Measurements from ENCODE around the gene SOCS4. TPM values are rescaled to one million over a fixed set of nuclear protein-coding genes. Genes with fewer than 3 reads are reported as not detected.

SOCS4 gene
- polyA plus RNA-seq, 3 donors: 17.4 to 19.4 (median 19.1) TPM

DNA sequence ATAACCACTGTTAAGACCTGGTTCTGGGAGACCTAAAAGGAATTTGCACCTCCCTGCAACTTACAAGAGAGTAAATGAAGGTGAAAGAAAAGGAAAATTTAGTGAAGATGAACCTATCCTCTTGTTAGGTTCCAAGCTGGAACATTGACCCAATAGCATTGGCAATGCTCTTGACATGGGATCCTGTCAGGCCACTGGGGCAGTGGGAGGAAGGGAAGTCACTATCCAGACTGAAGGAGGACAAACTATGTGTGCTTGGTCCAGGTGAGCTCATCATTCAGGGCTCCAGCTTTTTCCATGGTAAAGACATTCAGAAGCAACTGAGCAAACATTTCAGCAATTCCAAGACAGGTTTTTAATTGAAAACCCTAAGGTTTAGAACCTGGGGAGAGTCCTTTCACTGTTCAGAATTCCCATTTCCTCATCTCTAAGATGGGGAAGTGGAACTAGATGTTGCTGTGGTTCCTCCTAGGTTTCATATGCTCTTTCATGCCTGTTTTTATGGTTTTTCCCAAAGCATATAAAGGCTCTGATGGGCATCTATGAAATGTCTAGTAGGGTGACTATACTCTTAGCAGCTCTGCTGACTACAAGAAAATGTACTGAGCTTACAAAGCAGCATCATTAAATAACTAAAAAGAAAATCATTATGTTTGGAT is 57.5 kb downstream of the SOCS4 start:
- DNase-seq (ENCODE audit: low read depth in 3 of 3, low spot score in 2 of 3): no peak

DNA sequence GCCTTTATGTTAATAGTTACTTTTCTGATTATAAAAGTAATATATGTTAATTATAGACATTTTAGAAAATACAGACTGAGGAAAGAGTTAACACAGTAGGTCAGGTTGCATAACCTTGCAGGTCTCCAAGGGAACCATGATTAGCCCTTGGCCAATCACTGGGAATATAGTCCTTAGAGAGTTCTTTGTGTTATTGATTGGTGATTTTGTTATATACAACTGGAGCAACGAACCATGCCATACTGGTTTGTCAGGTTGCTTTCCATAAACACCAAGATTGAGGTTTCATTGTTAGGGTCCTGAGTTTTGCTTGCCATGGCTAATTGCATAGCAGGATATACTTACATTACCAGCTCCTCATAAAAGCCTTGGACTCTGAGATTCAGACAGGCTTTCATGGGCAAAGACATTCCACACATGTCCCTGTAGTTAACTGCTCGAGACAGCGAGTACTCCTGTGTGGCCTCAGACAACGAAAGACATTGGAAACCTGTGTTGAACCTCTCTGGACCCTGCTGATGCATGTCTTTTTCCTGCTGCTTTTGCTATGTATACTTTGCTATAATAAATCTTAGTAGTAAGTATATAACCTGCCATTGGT is 58.1 kb downstream of the SOCS4 start:
- DNase-seq (ENCODE audit: low read depth in 3 of 3, low spot score in 2 of 3): no peak

DNA sequence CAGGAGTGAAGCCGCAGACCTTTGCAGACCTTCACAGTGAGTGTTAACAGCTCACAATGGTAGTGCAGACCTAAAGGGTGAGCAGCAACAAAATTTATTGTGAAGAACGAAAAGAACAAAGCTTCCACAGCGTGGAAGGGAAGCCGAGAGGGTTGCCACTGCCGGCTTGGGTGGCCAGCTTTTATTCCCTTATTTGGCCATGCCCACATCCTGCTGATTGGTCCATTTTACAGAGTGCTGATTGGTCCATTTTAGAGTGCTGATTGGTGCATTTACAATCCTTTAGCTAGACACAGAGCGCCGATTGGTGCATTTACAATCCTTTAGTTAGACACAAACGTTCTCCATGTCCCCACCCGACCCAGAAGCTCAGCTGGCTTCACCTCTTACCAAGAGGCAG is 59.9 kb downstream of the SOCS4 start:
- DNase-seq (ENCODE audit: low read depth in 3 of 3, low spot score in 2 of 3): no peak

DNA sequence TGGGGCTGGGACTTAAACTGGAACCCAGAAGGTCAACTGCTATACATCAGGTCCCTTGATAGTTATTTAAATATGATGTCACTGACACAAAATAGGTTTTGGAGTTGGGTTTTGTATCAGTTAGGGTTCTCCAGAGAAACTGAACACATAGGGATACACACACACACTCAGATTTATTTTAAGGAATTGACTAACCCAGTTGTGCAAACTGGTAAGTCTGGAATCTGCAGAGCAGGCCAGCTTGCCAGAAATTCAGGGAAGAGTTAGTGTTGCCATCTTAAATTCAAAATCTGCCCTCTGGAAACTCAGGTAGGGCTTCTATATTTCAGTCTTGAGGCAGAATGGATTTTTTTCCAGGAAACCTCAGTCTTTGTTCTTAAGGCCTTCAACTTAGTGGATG is 61.3 kb downstream of the SOCS4 start:
- no peak for DNase-seq (ENCODE audit: low read depth in 3 of 3, low spot score in 2 of 3)

DNA sequence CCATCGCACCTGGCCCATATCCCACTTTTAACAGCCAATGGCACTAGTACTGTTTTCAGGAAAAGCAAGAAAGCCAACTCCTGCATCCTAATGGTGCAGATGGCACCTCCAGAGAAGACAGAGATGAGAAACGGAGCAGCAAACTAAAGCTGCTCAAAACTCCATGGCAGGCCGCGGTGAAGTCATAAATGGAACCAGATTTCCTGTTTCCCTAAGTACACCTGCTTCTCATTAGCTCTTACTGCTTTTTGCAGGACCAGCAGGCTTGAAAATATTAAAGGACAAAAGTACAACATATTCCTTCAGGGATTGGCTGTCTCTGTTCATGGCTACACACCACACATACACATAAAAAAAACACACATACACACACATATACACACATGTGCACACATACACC is 65.3 kb downstream of the SOCS4 start:
- no peak for DNase-seq (ENCODE audit: low read depth in 3 of 3, low spot score in 2 of 3)

DNA sequence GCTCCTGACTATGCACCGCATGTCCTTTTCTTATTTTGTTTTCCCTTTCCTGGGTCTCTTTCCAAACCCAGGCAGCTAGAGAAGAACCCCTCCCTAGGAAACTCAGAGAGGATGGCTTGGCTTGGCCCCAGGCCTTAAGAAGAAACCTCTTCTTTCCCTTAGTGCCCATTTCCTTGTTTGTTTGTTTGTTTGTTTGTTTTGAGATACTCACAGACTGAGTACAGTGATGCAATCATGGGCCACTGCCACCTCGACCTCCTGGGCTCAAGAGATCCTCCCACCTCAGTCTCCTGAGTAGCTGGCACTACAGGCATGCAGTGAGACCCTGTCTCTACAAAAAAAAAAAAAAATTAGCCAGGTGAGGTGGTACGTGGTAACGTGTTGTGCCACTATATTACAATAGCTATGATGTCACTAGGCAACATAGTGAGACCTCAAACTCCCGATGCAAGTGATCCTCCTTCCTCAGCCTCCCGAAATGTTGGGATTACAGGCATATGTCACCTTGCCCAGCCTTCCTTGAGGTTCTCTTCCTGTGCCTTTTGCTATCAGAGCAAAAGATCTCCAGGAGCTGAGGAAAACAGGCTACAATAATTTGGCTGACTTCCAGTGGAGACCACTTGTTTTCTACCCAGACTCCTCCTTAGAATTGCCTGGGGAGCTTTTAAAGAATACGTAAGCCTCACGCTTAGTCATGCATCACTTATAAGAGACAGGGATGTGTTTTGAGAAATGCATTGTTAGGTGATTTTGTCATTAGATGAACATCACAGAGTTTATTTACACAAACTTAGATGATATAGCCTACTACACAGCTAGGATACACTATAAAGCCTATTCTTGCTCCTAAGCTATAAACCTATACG is 67.5 kb downstream of the SOCS4 start:
- no peak for DNase-seq (ENCODE audit: low read depth in 3 of 3, low spot score in 2 of 3)

DNA sequence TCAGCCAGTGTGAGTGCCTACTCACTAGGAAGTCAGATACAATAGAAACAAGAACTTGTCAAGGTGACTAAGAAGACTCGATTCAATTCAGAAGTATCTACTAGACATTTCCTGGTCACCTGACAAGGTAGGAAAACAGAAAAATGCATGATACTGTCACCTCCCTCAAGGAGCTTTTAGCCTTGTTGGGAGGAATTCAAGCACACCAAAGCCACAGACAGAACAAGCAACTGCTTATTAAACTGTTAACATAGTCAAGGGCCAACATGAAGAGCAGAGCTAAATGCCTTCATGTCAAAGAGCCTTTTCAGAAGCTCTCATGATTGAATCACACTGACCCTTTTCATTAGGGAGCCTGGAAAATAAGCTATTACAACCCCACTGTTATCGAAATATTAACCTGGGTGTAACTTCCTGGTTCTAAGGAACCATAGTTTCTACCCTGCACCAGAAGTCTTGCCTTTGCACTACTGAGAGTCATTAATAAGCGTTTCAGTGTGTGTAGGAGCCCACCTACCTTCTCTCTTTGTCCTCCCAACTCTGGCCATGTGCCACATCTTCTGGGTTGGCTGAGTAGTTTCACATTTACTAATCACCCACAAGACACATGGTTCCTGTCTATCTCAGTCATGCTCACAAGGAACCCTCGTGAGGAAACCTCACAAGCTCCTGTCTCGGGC is 71.0 kb downstream of the SOCS4 start:
- no peak for DNase-seq (ENCODE audit: low read depth in 3 of 3, low spot score in 2 of 3)

DNA sequence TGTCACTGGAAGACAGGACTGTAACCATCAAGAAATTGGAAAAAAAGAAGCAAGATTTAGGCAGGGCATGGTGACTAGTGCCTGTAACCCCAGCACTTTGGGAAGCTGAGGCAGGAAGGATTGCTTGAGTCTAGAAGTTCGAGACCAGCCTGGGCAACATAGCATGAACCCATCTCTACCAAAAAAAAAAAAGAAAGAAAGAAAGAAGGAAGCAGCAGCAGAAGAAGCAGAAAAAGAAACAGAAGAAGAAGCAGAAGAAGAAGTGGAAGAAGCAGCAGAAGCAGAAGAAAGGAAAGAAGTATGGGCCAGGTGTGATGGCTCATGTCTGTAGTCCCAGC is 71.5 kb downstream of the SOCS4 start:
- no peak for DNase-seq (ENCODE audit: low read depth in 3 of 3, low spot score in 2 of 3)

Other genes with a start within 250 kb of the SOCS4 start
- gene GCH1, start 124.4 kb upstream of the SOCS4 start, polyA plus RNA-seq (ENCODE audit: insufficient read length in 3 of 3): 10 to 100 TPM in 1 of 3 donors, 1 to 10 TPM in 2; 8.4 to 10.7 (median 9.3) TPM
- 10 to 100 TPM; 18.5 to 21.3 (median 20.0) TPM for gene WDHD1, start 137 bp upstream of the SOCS4 start, polyA plus RNA-seq (ENCODE audit: insufficient read length in 3 of 3)
- gene MAPK1IP1L, start 24.4 kb downstream of the SOCS4 start, polyA plus RNA-seq (ENCODE audit: insufficient read length in 3 of 3): 10 to 100 TPM; 89.7 to 94.3 (median 90.9) TPM
- gene LGALS3, start 102.0 kb downstream of the SOCS4 start, polyA plus RNA-seq (ENCODE audit: insufficient read length in 3 of 3): 10 to 100 TPM; 16.8 to 22.8 (median 18.1) TPM
- gene DLGAP5, start 164.3 kb downstream of the SOCS4 start, polyA plus RNA-seq (ENCODE audit: insufficient read length in 3 of 3): 10 to 100 TPM; 30.4 to 33.1 (median 32.8) TPM
- gene FBXO34, start 244.2 kb downstream of the SOCS4 start, polyA plus RNA-seq (ENCODE audit: insufficient read length in 3 of 3): 10 to 100 TPM; 39.9 to 42.3 (median 40.7) TPM

All from right renal cortex interstitium (tissue), 3 donors.